HL-60 (cell line): ENCODE data around the gene SCAMP2.
A peak's percentile ranks its signal among the peaks of the same experiment; 100 is the strongest.

ENCODE experiments used
- DNase-seq, 2 experiments: peaks; one replicate each; pipeline ENCODE4 v3.0.0-alpha.2; 2010 to 2020; ENCODE audit warnings: low read depth in 1 of 2, low spot score in 1 of 2
- H3K27ac ChIP-seq: fragments of 250-450 bp; sonication (Bioruptor Pico); replicated peaks from 2 replicates; pipeline ENCODE4 v1.5.1; 2020; ENCODE audit warnings: mild to moderate bottlenecking, moderate library complexity
- H3K27me3 ChIP-seq: fragments of 250-450 bp; sonication (Bioruptor Pico); 2 replicates; pipeline ENCODE4 v1.5.1; 2021; ENCODE audit warnings: mild to moderate bottlenecking, moderate library complexity; ENCODE audit not compliant: insufficient read depth, poor library complexity, severe bottlenecking
- H3K4me3 ChIP-seq: replicated peaks from 2 replicates; pipeline ENCODE4 v1.5.1; 2011; ENCODE audit warnings: mild to moderate bottlenecking, control low read depth, low read length; ENCODE audit not compliant: insufficient read depth
- GABPA ChIP-seq: IDR thresholded peaks from 2 replicates; pipeline ENCODE4 v1.6.1; 2012; ENCODE audit warnings: low read depth
- POLR2AphosphoS5 ChIP-seq: IDR thresholded peaks from 2 replicates; pipeline ENCODE4 v1.6.1; 2012; ENCODE audit warnings: low read depth
- SPI1 ChIP-seq: IDR thresholded peaks from 2 replicates; pipeline ENCODE4 v1.6.1; 2012; ENCODE audit warnings: low read depth, mild to moderate bottlenecking, borderline replicate concordance
- TF ChIP-seq, protein P1 (sequence below): IDR thresholded peaks from 2 replicates; pipeline ENCODE4 v1.6.1; 2012; ENCODE audit warnings: low read depth; ENCODE audit not compliant: insufficient replicate concordance
- TF ChIP-seq, protein P2 (sequence below): IDR thresholded peaks from one replicate; pipeline ENCODE4 v1.5.1; 2011; ENCODE audit warnings: low read length, control low read depth, inconsistent platforms; ENCODE audit not compliant: insufficient read depth

Gene SCAMP2

DNA sequence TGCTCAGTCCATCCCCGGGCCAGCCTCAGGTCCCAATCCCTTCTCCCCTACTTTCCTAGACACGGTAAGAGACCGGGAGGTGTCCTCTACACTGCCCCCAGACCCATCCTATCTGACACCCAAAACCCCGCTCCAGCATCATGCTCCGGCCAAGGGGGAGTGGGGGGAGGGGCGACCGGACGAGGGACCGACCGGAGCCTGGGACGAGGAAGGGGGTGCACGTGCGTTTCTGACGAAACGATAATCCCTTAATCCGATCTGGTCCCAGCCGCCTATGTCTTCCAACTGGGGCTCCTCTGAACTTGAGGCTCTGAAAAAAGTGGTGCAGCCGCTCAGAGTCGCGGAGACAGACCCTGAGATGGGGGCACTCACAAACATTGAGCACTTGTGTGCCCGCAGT is 46.2 kb downstream of the SCAMP2 start:
- Histone ChIP-seq H3K27me3 (peaks cover 16% of the 10 kb centered on the region), H3K4me3 (no peak overlapping the region), H3K27ac (no peak overlapping the region)
- TF ChIP-seq SPI1 (no peak), GABPA (no peak), POLR2AphosphoS5 (no peak)
- TF ChIP-seq, protein P1, sequence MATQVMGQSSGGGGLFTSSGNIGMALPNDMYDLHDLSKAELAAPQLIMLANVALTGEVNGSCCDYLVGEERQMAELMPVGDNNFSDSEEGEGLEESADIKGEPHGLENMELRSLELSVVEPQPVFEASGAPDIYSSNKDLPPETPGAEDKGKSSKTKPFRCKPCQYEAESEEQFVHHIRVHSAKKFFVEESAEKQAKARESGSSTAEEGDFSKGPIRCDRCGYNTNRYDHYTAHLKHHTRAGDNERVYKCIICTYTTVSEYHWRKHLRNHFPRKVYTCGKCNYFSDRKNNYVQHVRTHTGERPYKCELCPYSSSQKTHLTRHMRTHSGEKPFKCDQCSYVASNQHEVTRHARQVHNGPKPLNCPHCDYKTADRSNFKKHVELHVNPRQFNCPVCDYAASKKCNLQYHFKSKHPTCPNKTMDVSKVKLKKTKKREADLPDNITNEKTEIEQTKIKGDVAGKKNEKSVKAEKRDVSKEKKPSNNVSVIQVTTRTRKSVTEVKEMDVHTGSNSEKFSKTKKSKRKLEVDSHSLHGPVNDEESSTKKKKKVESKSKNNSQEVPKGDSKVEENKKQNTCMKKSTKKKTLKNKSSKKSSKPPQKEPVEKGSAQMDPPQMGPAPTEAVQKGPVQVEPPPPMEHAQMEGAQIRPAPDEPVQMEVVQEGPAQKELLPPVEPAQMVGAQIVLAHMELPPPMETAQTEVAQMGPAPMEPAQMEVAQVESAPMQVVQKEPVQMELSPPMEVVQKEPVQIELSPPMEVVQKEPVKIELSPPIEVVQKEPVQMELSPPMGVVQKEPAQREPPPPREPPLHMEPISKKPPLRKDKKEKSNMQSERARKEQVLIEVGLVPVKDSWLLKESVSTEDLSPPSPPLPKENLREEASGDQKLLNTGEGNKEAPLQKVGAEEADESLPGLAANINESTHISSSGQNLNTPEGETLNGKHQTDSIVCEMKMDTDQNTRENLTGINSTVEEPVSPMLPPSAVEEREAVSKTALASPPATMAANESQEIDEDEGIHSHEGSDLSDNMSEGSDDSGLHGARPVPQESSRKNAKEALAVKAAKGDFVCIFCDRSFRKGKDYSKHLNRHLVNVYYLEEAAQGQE: no peak
- TF ChIP-seq, protein P2, sequence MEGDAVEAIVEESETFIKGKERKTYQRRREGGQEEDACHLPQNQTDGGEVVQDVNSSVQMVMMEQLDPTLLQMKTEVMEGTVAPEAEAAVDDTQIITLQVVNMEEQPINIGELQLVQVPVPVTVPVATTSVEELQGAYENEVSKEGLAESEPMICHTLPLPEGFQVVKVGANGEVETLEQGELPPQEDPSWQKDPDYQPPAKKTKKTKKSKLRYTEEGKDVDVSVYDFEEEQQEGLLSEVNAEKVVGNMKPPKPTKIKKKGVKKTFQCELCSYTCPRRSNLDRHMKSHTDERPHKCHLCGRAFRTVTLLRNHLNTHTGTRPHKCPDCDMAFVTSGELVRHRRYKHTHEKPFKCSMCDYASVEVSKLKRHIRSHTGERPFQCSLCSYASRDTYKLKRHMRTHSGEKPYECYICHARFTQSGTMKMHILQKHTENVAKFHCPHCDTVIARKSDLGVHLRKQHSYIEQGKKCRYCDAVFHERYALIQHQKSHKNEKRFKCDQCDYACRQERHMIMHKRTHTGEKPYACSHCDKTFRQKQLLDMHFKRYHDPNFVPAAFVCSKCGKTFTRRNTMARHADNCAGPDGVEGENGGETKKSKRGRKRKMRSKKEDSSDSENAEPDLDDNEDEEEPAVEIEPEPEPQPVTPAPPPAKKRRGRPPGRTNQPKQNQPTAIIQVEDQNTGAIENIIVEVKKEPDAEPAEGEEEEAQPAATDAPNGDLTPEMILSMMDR: no peak
- DNase-seq: no peak

DNA sequence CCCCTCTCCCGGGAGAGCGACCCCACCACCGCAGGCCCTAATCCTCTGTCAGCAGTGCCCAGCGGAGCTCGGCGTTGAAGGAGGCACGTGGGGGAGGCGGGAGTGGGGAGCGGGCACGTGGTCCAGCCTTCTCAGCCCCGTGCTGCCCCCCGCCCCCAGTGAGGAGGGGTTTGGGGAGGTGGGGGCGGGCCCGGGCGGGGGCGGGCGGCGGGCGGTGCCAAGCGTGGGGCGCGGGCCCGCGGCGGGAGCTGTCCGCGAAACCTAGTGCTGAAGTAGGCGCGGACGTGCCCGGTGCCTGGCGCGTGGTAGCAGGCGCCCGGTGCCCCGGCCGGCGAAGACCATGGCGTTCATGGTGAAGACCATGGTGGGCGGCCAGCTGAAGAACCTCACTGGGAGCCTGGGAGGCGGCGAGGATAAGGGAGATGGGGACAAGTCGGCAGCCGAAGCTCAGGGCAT is 46.8 kb downstream of the SCAMP2 start, which contains the start of gene CPLX3:
Gene CPLX3 (plus strand): TSS at position 264 of the 456 bp plus-strand sequence. CDS start 77 bp downstream, at position 341.
- TF ChIP-seq, protein P2: no peak
- TF ChIP-seq, protein P1: peak; percentile 91
- no peak within 1 kb of the TSS for H3K27ac ChIP-seq
- no peak within 1 kb of the TSS for H3K4me3 ChIP-seq
- DNase-seq: no peak
- H3K27me3 ChIP-seq: peaks cover 16% of the 10 kb centered on the region

DNA sequence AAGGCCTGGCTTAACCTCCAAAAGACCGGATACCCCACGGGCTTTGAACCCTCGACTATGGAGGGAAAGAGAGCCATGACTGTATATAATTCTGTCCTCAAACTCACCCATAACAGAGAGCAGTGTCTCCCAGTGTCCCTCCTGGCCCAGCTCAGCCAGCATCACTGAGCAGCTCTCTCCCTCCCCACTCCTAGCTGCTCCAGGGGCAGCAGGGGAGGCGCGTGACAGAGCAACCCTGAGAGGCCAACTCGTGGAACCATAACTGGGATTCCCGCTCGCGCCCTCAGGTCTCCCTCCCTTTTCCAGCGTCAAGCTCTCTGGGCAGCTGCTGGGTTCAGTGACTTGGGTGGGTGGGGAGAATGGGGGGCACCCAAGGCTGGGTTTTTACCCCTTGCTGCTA is 47.3 kb downstream of the SCAMP2 start:
- peaks cover 16% of the 10 kb centered on the region for H3K27me3 ChIP-seq
- H3K27ac ChIP-seq: no peak overlapping the region
- DNase-seq: no peak
- H3K4me3 ChIP-seq: no peak overlapping the region
- TF ChIP-seq, protein P1: no peak
- TF ChIP-seq POLR2AphosphoS5: no peak
- TF ChIP-seq, protein P2: no peak
- no peak for TF ChIP-seq SPI1
- TF ChIP-seq GABPA: no peak
